SK-N-MC (cell line): ENCODE measurements around the gene GABRP.

ENCODE experiments used
- EZH2 ChIP-seq: fragments of 200-600 bp; sonication (generic); IDR thresholded peaks from one replicate; pipeline ENCODE4 v1.6.1; 2017; ENCODE audit warnings: antibody characterized with exemption
- FOXP2 ChIP-seq: optimal IDR thresholded peaks from 2 replicates; pipeline ENCODE3; 2011; ENCODE audit warnings: mild to moderate bottlenecking, moderate library complexity; ENCODE audit not compliant: insufficient read depth; ENCODE audit errors: extremely low read length, control extremely low read depth

DNA sequence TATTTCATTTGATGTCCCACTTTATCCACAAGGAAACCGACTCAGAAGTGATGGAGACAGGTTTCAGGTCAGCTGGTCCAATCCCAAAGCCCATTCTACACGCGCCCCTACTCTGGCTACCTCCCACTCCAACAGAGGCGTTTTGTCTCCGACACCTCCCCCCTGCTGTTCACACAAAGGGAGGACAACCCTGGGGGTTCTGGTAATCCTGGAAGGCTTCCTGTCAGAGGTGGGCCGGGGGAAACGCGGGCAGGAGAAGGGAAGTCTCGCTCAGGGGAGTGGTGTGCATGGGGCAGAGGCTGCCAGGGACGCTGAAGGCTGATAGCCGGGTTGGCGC lies 39.7 kb upstream of the GABRP start:
- TF ChIP-seq EZH2 (no peak), FOXP2 (no peak)
